GM18517 (cell line): Measurements from ENCODE around the gene TRNAU1AP.
"Not testable (repeated sequence)": the region's sequence is repeated elsewhere in the genome, so short reads cannot be mapped to it uniquely, and the experiment has no call there.

Source experiments
- ATAC-seq: cut with Tn5 transposase; IDR thresholded peaks from one replicate; pipeline ENCODE4 v1.9.1; 2021; ENCODE audit warnings: mild to moderate bottlenecking, moderate library complexity; ENCODE audit not compliant: unreplicated experiment

Gene TRNAU1AP

GRCh38 chr1:28521502-28522164 is 31.3 kb upstream of the TRNAU1AP start:
- no peak for ATAC-seq

DNA sequence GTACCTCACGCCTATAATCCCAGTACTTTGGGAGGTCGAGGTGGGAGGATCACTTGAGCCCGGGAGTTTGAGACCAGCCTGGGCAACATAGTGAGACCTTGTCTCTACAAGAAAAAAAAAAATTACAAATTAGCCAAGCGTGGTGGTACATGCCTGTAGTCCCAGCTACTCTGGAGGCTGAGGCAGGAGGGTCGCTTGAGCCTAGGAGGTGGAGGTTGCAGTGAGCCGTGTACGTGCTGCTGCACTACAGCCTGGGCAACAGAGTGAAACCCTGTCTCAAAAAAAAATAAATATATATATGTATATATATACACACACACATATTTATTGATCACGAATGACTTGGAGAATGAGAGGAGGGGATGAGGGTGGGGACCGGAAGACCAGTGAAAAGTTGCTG is 30.3 kb upstream of the TRNAU1AP start:
- not testable (repeated sequence) for ATAC-seq

DNA sequence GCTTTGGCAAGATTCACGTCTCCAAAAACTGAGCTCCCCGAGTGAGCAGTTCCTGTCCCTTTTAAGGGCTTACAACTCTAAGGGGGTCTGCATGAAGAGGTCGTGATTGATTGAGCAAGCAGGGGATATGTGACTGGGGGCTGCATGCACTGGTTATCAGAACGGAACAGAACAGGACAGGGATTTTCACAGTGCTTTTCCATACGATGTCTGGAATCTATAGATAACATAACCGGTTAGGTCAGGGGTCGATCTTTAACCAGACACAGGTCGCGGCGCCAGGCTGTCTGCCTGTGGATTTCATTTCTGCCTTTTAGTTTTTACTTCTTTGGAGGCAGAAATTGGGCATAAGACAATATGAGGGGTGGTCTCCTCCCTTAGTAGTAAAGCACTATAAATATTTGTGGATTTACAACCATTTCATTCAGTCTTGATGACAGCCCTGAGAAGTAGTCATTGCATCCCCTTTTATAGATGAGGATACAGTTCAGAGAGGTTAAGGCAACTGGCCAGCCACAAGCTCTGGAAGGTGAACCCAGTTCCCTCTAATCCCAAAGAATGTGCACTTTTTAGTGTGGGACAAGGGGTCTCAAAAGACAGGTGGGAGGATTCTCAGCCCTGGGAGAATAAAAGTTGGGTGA is 27.8 kb upstream of the TRNAU1AP start:
- not testable (repeated sequence) for ATAC-seq

GRCh38 chr1:28526886-28527285 is 26.0 kb upstream of the TRNAU1AP start:
- no peak for ATAC-seq

DNA sequence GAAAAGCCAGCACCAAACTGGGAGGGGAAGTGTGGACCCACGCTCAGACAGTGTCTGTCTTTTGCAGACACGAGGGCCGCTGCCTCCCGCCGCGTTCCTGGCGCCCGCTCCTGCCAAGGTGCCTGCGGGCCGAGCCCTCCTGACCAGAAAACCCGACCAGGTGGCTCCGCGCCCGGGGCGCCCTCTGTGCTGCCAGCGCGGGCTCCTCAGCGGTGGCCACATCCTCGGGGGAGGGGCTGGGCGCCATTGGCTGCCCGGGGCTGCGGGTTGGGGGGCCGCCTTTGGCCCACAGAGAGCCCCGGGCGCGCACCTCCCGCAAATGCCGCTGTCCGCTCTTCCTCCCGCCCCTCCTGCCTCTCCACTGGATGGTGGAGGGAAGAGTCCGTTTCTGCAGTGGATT is 22.4 kb upstream of the TRNAU1AP start:
- ATAC-seq = no peak

GRCh38 chr1:28534671-28535070 is 18.2 kb upstream of the TRNAU1AP start:
- ATAC-seq = no peak

DNA sequence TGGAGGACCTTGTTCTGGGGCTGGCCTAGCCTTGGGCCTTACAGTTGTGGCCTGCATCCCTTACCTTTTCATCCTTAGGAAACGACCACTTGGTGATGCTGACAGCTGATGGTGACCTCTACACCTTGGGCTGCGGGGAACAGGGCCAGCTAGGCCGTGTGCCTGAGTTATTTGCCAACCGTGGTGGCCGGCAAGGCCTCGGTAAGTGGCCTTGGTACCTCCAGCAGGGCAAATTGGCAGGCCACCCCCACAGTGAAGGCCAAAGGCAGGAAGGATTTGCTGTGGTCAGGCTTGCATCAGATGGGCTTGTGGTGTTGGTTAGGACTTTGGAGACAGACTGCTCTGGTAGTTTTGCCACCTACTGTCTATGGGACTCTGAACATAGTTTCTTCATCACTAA is 17.7 kb upstream of the TRNAU1AP start:
- ATAC-seq = no peak

DNA sequence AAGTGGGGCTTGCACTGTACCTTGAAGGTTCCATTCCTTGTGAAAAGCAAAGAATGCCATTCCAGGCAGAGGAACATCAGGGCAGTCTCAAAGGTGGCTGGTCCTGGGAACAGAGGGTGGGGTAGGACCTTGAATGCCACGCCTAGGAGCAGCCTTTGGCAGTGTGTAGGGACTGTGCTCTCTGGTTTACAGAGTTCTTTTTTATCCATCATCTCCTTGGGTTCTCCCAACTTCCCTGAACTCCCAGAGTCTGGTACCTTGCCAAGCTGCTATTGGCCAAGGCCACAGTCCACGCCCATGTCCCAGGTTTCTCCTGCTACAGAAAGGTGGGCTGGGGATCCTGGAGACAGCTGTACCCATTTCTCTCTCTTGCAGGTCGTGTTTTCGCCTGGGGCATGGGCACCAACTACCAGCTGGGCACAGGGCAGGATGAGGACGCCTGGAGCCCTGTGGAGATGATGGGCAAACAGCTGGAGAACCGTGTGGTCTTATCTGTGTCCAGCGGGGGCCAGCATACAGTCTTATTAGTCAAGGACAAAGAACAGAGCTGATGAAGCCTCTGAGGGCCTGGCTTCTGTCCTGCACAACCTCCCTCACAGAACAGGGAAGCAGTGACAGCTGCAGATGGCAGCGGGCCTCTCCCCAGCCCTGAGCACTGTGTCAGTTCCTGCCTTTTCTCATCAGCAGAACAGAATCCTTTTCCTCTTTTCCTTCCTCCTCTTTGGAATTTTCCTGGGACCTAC is 15.3 kb upstream of the TRNAU1AP start:
- no peak for ATAC-seq

GRCh38 chr1:28538286-28538685 is 14.6 kb upstream of the TRNAU1AP start:
- ATAC-seq = no peak

DNA sequence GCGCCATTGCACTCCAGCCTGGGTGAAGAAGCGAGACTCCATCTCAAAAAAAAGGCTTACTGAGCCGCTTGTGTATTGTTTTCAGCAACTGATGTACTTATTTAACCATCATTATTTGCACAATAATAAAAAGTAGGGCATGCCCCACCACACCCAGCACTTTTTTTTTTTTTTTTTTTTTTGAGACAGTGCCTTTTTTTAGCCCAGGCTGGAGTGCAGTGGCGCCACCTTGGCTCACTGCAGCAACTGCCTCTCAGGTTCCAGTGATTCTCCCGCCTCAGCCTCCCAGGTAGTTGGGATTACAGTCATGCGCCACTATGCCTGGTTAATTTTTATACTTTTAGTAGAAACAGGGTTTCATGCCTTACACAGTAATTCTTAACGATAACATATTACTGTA is 12.2 kb upstream of the TRNAU1AP start:
- ATAC-seq = no peak

DNA sequence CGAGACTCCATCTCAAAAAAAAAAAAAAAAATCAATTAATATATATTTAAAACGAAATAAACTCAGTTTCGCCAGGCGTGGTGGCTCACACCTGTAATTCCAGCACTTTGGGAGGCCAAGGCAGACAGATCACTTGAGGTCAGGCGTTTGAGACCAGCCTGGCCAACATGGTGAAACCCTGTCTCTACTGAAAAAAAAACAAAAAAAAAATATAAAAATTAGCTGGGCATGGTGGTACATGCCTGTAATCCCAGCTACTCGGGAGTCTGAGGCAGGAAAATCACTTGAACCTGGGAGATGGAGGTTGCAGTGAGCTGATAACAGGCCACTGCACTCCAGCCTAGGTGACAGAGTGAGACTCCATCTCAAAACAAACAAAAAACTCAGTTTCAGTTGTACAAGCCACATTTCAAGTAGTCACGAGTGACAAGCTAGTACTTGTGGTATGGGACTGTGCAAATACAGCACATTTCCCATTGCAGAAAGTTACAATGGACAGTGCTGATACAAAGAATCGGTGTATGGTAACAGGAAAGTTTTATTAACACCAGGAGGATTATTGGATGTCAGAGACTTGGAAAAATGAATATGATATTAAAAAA is 11.4 kb upstream of the TRNAU1AP start:
- not testable (repeated sequence) for ATAC-seq

- ATAC-seq = no peak
Measured at GRCh38 chr1:28545246-28545628, 7.6 kb upstream of the TRNAU1AP start.

DNA sequence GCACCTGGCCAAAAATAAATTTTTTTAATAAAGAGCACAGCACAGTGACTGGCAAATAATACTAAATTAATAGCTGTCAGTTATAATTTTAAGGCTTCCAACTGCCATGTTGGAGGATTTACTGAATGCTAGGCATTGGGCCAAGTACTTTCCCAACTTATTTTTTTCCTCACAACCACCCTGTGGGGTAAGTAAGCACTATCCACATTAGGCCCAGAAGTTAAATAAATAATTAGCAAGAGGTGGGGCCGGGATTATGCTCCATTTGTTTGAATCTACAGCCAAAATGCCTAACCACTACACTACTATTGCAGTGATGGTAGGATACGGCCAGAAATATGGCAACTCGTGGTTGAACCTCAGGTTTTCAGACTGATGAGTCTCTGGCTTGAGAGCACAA is 4.6 kb upstream of the TRNAU1AP start:
- ATAC-seq = no peak

GRCh38 chr1:28551381-28551780 is 1.5 kb upstream of the TRNAU1AP start:
- no peak for ATAC-seq

- ATAC-seq = no peak
Measured at GRCh38 chr1:28560886-28561285, 8.0 kb downstream of the TRNAU1AP start.

DNA sequence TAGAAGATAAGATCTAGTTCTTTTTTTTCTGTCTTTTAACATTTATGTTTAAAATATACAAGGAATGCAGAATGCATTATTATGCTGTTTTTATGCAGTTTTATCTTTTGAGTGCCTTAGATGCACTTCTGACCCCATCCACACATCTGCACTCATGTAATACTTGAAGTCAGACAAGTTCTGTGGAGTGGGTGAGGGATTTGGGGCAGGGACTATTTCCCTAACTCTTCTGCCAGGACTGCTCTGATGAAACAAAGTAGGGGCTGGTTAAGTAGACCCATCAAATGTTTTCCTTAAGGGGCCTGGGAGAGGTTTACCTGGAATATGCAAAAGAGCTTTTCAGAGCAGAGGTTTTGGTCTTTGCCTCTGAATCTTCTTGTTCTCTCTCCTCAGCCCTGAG is 11.4 kb downstream of the TRNAU1AP start:
- no peak for ATAC-seq

GRCh38 chr1:28565040-28565439 is 12.2 kb downstream of the TRNAU1AP start:
- ATAC-seq = no peak

GRCh38 chr1:28565726-28566125 is 12.8 kb downstream of the TRNAU1AP start:
- ATAC-seq = no peak

GRCh38 chr1:28566931-28567330 is 14.0 kb downstream of the TRNAU1AP start:
- no peak for ATAC-seq

DNA sequence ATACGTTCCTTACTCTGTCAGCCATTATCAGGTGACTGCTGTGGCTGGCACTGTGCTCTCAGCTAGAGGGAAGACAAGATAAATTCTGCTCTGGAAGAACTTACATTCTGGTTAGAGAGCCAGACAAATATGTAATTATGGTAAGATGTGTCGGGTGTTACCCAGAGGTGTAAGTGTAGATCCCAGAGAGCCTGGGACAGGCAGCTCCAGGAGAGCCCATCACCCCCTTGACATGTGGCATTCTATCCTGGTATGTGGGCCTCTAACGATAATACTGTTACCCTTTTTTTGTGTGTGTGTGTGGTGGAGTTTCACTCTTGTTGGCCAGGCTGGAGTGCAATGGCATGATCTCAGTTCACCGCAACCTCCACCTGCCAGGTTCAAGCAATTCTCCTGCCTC is 19.0 kb downstream of the TRNAU1AP start:
- no peak for ATAC-seq

GRCh38 chr1:28572891-28573290 is 20.0 kb downstream of the TRNAU1AP start:
- not testable (repeated sequence) for ATAC-seq

- ATAC-seq = no peak
Measured at GRCh38 chr1:28573564-28573963, 20.7 kb downstream of the TRNAU1AP start.
